Dedifferentiated amniotic fluid mesenchymal stem cell (primary cell): Measurements from ENCODE around the gene MAD1L1.
"Not testable (repeated sequence)": the region's sequence is repeated elsewhere in the genome, so short reads cannot be mapped to it uniquely, and the experiment has no call there.

Experiments used
- DNase-seq: peaks from one replicate; pipeline ENCODE4 v3.0.0-alpha.2; 2016; ENCODE audit errors: extremely low spot score

Gene MAD1L1

DNA sequence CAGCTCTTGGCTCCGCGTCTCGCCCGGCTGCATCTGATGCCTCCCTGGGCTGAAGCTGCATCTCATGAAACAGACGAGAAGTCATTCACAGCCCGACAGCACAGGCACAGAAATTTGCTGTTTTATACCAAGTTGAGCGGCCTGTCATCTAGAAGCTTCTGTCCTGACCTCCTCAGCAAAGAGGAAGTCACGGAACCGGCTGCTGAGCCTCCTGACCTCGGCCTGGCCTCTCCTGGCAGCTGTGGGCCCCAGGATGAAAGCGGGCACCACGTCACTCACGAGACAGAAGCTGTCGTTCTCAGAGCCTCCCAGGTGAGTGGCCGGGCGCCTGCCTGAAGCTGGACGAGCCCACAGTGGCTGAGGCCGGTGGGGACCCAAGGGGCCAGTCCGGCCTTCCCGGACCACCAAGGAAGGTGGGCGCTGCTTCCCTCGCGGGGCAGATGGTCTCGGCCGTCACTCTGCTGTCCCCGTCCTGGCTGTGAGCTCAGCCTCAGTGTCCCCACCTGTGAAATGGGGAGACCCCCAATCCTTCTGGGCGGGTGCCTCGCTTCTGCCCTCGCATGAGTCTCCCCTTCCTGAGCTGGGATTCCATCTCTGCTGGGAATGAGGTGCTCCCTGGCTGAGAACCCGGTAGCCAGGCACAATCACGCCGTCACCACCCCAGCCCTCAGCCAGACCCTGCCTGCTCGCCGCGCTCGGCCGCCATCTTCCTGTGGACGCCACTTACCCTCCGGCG, 391.3 kb downstream of the MAD1L1 start:
- DNase-seq, result not testable (repeated sequence)

DNA sequence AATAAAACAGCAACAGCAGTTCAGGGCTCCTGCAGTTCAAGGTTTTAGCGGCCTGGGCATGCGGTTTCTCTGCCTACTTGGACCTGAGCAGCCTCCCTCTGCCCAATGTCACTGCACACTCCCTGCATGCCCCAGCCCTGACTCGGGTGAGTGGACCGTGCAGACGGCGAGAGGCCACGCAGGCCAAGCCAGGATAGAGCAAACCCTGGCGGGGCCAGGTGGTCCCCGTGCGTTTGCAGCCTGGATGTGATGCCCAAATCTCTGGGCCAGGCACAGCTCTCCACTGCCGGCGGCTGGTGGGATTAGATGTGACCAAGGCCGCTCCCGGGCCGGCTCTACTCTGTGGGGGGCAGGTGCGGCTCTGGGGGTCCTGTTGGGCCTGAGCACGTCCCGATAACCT, 392.0 kb downstream of the MAD1L1 start:
- not testable (repeated sequence) for DNase-seq

DNA sequence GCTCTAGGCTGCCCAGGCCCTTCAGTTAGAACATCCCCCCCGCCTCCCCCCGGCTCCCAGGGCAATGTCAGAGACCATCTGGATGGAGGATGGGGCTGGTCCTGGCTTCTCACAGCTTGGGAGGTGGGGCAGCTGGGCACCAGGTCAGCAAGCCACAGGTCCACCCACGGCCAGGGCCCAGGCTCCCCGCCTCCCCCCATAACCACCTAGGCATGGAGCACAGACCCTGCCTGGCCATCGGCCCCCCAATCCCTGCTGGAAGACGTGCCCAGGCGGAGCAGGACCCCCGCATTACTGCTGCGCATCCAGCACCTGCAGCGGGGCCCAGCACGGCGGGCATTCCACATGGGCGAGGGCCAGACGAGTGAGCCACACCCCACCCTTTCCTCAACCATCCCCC, 393.0 kb downstream of the MAD1L1 start:
- no peak for DNase-seq

DNA sequence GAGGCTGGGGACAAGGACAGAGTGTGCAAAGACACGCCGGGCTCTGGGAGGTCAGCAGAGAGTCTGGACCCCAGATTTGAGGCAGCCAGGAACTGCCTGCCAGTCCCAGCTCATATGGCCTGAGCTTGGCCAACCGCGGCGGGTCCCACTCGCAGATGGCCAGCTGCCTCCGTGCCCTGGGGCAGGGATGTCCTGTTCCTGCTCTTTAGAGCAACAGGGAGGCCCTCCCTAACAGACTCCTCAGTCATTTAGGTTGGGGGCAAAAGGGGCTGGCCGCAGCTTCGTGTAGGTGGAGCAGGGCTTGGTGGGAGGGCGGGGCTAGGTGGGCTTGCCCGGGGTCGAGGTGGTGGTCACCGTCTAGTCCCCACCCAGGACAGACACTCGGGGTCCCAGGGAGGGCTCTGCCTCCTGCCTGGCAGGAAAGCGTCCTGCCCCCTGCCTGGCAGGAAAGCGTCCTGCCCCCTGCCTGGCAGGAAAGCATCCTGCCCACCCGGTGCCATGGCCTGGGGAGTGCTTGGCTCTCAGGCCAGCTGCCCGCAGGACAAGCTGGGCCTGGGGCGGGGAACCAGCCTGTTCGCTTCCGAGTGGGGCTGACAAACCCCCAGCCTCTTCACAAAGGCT, 393.7 kb downstream of the MAD1L1 start:
- DNase-seq, result not testable (repeated sequence)

DNA sequence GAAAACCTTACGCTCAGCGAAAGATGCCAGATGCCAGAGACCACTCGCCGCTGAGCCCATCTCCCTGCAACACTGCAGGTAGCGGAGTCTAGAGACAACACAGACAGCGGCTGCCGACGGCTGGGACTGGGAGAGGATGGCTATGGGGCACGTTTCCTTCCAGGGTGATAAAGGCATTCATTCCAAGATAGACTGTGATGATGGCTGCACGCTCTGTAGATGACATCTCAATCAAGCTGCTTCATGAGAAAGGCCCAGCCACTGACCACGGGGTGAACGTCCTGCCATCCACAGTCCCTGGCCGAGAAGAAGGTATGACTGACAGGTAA, 394.2 kb downstream of the MAD1L1 start:
- not testable (repeated sequence) for DNase-seq

DNA sequence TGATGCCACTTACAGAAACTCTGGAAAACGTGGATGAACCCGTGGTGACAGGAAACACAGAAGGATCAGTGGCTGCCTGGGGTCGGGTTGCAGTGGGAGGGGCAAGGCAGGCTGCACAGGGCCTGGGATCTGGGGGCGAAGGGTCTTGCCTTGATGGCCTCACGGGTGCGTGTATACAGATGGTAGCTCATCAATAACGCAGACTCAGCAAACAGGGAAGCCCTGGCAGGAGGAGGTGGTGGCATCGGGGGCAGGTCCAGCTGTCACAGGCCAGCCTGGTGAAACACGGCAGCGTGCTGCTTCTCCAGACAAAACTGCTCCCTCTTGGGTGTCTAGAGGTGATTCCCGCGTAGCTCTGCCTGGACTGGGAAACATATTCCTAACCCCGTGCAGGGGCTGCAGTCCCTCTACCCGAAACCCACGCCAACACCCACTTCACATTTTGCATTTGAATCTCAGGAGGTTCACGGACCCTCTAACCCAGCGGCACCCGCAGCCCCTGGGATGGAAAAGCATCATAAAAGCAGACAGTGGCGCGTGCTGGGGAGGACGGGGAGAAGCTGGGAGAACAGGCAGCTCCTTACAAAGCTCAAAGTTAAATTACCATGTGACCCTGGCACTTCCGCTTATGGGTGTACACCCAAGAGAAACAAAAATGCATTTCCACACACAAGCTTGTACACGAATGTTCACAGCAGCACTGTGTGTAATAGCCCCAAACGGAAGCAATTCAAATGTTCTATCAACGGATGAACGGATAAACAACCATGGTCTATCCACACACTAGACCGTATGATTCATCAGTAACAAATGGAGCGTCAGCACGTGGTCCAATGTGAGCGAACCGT, 394.8 kb downstream of the MAD1L1 start:
- not testable (repeated sequence) for DNase-seq

DNA sequence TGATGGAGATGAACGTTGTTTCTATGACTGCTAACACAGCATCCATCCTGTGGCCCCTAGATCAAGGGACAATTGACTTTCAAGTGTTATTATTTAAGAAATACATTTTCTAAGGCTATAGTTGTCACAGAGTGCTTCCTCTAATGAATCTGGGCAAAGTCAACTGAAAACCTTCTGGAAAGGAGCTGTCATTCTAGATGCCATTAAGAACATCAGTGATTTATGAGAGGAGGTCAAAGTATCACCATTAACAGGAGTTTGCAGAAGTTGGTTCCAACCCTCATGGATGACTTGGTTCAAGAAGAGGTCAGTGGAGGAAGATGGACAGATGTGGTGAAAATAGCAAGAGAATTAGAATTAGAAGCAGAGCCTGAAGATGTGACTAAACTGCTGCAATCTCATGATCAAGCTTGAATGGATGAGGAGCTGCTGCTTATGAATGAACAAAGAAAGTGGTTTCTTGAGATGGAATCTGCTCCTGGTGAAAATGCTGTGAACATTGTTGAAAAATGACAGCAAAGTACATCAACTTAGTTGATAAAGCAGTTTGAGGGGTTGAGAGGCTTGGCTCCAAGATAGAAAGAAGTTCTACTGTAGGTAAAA, 400.7 kb downstream of the MAD1L1 start:
- not testable (repeated sequence) for DNase-seq

DNA sequence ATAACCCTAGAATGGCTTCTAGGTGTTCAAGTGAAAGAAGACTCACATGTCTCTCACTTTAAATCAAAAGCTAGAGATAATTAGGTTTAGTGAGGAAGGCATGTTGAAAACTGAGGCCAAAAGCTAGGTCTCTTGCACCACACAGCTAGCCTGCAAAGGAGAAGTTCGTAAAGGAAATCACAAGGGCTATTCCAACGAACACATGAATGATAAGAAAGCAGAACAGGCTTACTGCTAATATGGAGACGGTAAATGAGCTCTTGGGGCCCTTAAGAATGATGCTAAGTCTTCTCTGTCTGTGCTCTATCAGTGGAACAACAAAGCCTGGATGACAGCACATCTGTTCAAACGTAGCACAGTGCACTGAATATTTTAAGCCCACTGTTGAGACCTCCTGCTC, 401.3 kb downstream of the MAD1L1 start:
- DNase-seq, result not testable (repeated sequence)

DNA sequence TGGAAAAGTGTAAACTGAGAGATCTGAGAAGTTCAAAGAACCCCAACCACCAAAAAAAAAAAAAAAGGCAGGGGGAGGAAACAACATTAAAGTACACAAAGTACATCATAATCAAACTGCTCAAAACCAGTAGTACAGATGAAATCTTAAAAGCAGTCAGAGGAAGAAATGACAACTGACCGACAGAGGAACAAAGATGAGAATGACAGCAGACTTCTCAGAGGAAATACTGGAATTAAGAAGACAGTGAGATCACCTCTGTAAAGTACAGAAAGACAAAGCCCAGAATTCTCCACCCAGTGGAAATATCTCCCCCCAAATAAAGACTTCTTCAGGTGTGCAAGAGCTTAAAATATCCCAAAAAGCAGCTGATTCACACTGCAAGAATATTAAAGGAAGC, 403.1 kb downstream of the MAD1L1 start:
- not testable (repeated sequence) for DNase-seq

DNA sequence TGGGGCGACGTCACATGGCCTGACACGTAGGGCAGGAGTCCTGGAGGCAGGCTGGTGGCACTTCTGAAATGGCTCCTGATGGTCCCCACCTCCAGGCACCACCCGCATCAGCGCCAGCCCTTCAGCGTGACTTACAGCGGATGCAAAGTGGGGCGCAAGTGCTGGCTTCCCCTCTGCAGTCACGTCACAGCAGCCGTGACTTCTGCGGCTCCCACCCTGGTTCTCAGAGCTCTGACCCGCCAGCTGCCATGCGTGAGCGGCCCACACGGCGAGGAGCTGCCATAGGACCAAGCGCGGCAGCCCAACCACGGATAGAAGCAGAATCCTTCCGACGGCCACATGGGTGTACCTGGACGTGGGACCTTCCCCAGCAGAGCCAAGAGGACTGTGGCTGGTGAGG, 403.6 kb downstream of the MAD1L1 start:
- DNase-seq, result no peak

DNA sequence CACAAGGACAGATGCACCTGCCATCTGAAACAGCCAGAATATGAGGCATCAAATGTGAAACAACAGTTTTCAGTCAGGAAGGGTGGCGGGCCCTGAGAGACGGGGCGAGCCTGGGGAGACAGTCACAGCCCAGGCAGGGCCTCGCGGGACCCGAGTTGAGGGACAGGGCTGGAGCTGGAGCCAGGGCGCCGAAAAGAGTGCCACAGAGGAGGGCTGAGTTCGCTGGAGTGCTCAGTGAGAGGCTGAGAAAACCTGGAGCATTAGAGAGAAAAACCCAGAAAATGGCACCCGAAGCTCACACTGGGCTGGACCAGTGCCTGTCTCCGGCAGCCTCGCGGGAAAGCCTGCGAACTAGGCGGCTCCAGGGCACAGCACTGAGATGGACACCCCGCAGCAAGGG, 404.6 kb downstream of the MAD1L1 start:
- DNase-seq, result not testable (repeated sequence)

DNA sequence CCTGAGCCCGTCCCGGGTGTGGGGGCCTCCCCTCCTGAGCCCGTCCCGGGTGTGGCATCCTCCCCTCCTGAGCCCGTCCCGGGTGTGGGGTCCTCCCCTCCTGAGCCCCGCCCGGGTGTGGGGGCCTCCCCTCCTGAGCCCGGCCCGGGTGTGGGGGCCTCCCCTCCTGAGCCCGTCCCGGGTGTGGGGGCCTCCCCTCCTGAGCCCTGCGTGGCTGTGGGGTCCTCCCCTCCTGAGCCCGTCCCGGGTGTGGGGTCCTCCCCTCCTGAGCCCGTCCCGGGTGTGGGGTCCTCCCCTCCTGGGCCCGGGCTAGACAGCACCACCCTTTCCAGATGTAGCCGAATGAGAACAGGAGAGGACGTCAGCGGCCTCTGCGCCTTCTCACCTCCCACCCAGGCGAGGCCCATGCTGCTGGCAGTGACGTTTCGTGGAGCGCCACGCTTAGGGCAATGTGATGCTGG, 405.2 kb downstream of the MAD1L1 start:
- DNase-seq, result not testable (repeated sequence)

DNA sequence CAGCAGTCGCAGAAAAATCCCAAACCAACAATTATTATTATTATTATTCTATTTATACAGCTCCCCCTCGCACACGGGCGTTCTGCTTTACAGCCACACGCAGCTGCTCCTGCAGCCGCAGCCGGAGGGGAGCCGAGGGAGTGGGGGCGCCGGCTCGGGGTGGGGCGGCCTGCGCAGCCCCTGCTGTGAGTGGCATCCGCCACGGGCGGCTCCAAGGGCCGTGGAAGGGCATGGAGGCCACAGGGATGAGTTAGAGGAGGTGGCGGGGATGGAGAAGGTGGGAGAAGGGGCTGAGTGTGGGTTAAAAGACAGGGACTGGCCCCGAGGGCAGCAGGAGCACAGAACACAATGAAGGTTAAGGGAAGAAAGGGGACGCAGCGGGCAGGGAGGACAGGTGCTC, 405.8 kb downstream of the MAD1L1 start:
- not testable (repeated sequence) for DNase-seq

DNA sequence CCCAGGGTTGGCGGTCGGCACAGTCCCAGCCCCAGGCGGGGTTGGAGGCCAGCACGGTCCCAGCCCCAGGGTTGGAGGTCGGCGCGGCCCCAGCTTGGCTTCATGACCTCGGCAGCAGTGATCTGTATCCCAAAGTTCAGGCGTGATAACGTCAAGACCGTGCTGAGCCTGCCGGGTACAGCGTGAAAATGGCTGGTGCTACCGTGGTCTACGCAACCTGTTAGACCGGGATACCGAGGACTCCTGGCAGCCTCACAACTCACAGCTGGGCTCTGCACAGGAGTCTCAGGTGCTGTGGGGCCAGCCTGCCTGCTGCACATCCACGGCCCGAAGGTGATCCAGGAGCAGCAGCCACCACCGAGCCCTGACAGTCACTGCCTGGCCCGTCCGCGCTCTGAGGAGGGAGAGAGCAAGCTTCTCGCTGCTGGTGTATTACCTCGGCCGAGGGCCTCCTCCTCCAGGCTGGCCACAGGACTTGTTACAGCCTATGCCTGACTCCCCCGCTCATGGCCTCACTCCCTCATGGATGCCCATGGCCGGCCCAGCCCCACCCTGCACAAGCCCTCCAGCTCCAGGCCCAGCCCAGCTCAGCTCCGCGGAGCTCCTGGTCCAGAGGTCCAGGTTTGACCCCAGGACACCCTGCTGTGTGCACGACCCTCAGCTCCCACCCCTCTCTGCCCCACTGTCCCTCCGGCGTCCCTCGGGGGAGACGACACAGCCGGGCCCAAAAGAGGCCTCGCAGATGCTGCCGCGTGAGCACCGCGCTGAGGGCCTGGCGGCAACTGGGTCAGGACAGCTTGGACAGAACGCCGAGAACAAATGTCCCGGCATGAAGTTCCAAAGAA, 406.6 kb downstream of the MAD1L1 start:
- no peak for DNase-seq

DNA sequence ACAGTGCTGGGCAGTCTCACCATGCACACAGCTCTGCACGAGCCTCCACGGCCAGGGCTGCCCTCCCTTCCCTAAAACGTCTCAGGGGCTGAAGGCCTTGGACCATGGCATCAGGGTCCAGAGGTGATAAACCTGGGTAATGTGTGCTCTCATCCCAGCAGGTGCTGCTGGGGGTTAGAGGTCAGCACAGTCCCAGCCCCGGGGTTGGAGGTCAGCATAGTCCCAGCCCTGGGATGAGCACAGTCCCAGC, 407.2 kb downstream of the MAD1L1 start:
- not testable (repeated sequence) for DNase-seq

DNA sequence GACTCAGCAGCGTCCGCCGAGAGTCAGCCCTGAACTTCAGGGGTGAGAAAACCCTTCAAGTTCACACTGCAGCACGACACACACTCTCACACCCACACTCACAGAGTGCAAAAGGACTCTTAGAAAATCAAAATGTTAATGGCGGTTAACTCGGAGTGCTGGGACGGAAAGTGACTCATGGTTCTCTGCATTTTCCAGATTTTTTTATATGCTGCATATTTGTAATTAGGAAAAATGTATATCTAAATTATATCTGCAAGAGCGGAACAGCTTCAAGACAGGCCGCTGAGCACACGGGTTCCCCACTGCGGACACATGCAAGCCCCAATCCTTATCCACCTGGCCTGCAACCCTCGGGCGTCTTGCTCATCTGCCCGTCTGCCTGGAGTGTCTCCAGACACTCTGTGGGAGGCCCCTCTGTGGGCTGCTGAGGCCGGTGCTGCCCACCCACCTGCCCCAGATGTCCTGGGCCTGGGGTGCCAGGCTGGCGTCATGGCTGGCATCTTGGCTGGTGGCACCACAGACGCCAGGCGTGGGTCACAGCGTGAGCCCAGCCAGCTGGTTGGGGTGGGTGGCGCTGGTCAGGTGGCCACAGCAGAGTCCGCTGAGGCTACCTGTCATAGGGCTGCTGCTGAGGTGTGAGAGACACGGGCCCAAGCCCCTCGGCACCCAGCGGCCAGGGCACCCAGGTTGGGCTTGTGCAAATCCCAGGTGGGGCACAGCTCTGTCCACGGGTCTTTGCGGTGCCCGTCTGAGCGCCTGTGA, 407.7 kb downstream of the MAD1L1 start:
- not testable (repeated sequence) for DNase-seq

DNA sequence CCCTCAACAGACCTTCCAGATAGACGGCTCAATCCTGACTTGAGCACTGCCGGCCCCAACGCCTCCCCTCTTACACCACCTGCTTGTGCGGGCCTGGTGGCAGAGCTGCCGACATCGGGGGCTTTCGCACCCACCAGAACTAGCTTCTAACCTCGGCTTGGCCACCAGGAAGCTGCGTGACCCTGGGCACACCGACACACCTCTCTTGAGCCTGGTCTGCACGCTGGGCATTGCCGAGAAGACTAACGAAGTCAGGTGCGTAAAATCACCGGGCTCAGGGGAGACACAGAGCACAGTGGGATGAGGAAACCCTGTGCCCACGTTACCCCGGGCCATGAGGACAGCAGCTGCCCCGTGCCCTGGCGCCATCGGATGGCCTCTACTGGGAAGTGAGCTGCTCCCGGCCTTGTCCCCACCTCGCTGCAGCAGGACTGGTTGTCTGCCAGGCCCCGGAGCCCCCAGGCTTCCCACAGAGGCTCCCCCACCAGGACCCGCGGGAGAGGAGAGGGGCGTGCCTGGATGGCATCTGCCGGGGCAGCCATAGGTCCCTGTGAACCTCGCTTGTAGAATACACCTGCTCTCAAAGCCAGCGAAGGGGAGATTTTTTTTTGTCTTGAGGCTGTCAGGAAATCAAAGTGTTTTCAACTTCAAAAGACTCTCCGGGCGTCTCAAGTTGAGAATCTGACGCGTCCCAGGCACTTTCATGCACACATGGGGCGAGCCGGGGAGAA, 408.4 kb downstream of the MAD1L1 start:
- DNase-seq, result not testable (repeated sequence)

DNA sequence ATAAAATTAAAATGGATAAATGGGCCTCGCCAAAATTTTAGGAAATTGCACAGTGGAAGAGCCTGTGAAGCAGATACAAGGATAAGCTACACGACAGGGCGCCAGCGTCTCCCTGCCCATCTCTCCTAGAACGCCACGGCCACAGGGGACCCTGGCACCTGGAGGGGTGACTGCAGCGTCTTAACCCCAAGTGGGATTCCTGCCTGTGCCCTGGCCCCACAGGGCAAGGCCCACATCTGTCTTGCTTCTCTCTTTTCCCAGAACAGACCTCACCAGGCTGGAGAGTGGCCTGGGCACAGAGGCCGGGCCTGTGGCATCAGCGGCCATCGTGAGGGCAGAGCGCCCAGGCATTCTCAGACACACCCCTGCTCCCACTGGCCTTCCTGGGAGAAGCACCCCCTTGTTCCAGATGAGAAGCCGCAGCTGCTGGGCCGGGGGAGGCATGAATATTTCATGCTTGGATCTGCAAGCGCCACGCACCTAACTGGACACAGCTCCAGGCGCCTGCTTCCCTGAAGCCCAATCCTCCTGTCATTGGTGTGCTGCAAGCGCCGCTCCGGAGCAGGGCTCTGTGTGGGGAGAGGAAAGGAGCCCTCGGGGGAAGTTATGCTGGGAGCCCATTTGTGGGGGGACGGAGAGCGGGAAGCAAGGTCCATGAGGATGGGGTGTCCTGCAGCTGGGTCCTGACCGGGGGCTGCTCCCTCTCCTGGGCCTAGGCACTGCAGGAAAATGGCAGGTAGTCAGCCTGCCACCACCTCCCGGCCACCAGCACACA, 409.2 kb downstream of the MAD1L1 start:
- DNase-seq, result no peak

DNA sequence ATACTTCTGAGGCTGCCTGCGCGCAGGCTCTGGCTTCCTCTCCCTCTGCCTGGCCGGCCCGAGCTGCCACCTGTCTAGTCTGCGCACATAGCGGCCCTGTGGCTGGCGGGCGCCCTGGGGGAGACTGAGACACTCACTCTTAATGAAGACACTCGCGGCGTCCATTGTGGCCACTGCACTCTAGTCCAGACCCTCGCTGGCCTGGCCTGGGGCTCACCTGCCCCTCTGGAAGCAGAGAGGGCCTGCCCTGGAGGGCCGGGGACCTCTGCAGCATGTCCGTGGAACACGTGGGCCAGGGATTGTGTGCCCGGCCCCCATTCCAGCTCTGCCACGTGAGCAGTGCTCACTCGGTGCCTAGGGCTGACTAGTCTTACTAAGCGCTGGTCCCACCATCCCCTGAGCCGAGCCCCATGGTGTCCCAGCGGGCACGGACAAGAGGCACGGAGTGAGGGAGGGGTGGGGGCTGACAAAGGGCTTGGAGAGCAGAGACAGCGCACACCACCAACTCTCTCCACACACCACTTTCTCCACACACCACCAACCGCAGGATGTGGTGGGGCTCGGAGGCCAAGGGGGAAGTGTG, 413.4 kb downstream of the MAD1L1 start:
- no peak for DNase-seq
